Liver (tissue), 3 donors: ENCODE results near the gene CUBN.

ENCODE experiments used
- ATF3 ChIP-seq: IDR thresholded peaks from 2 replicates; pipeline ENCODE4 v1.6.1; 2016; ENCODE audit warnings: antibody characterized with exemption
- CTCF ChIP-seq: fragments of 150-350 bp; IDR thresholded peaks from 2 replicates; pipeline ENCODE4 v1.5.1; 2017; ENCODE audit warnings: improper control_type of control experiment, low read depth, low read length; ENCODE audit not compliant: missing input control
- GABPA ChIP-seq, 2 donors: IDR thresholded peaks in 1 of 2; conservative IDR thresholded peaks in 1 of 2; 2 replicates each; pipeline ENCODE4 v1.6.1; 2016; ENCODE audit warnings: antibody characterized with exemption in 2 of 2, mild to moderate bottlenecking in 1 of 2, moderate library complexity in 1 of 2
- MAX ChIP-seq: IDR thresholded peaks from 2 replicates; pipeline ENCODE4 v1.6.1; 2016; ENCODE audit warnings: antibody characterized with exemption
- RAD21 ChIP-seq, 2 donors: IDR thresholded peaks; 2 replicates each; pipeline ENCODE4 v1.6.1; 2016; ENCODE audit warnings: antibody characterized with exemption in 2 of 2, mild to moderate bottlenecking in 2 of 2
- SP1 ChIP-seq: IDR thresholded peaks from 2 replicates; pipeline ENCODE4 v1.6.1; 2018; ENCODE audit warnings: antibody characterized with exemption, mild to moderate bottlenecking
- TAF1 ChIP-seq: conservative IDR thresholded peaks from 2 replicates; pipeline ENCODE4 v1.6.1; 2016; ENCODE audit warnings: antibody characterized with exemption, mild to moderate bottlenecking
- YY1 ChIP-seq: IDR thresholded peaks from 2 replicates; pipeline ENCODE4 v1.6.1; 2016; ENCODE audit warnings: antibody characterized with exemption, mild to moderate bottlenecking
- donor health status: healthy.
- donor health status: healthy.

- TF ChIP-seq MAX (no peak), CTCF (no peak), GABPA (IDR thresholded peaks at IDR 0.05 in 1 of 2, conservative IDR thresholded peaks at IDR 0.05 in 1 of 2) (no peak), ATF3 (no peak), TAF1 (no peak), SP1 (no peak), YY1 (no peak), RAD21 (IDR thresholded peaks at IDR 0.05) (no peak)
Observed at GRCh38 chr10:17100586-17100985, 29.0 kb downstream of the CUBN start.
